Mononuclear cell (primary cell): ENCODE measurements around the gene MOB1A. TPM values are rescaled to one million over a fixed set of nuclear protein-coding genes. Genes with fewer than 3 reads are reported as not detected.
A peak's percentile ranks its signal among the peaks of the same experiment; 100 is the strongest.
"Not testable (repeated sequence)": the region's sequence is repeated elsewhere in the genome, so short reads cannot be mapped to it uniquely, and the experiment has no call there.

ENCODE experiments used
- H3K27me3 ChIP-seq: 2 replicates; pipeline ENCODE4 v1.6.0; 2011; ENCODE audit warnings: low read length, control low read depth; ENCODE audit not compliant: insufficient read depth
- H3K4me1 ChIP-seq: 2 replicates; pipeline ENCODE4 v1.5.1; 2011; ENCODE audit warnings: mild to moderate bottlenecking, low read length, control low read depth; ENCODE audit not compliant: insufficient read depth
- H3K4me3 ChIP-seq: 2 replicates; pipeline ENCODE4 v1.5.1; 2011; ENCODE audit warnings: mild to moderate bottlenecking, low read length, moderate library complexity
- H3K9me3 ChIP-seq: 2 replicates; pipeline ENCODE4 v1.5.1; 2011; ENCODE audit warnings: low read depth, mild to moderate bottlenecking, control low read depth, low read length
- total RNA-seq: library from RNA; depleted of rRNA; stranded (reverse); fragments of >200 nt; gene quantifications from one replicate; pipeline ENCODE4 v1.2.3, GENCODE V29; 2012

Gene MOB1A
- total RNA-seq, 1 donor: 286 TPM

GRCh38 chr2:74205596-74205995, 26.9 kb upstream of the MOB1A start:
- Histone ChIP-seq H3K4me3 (no peak overlapping the region), H3K9me3 (no peaks in the 10 kb centered on the region), H3K27me3 (no peaks in the 10 kb centered on the region), H3K4me1 (peaks cover 41% of the 10 kb centered on the region)

GRCh38 chr2:74205113-74205512, 26.4 kb upstream of the MOB1A start:
- H3K4me3 ChIP-seq: no peak overlapping the region

GRCh38 chr2:74204436-74204835, 25.8 kb upstream of the MOB1A start:
- Histone ChIP-seq H3K9me3 (no peaks in the 10 kb centered on the region), H3K4me3 (no peak overlapping the region), H3K4me1 (peaks cover 52% of the 10 kb centered on the region), H3K27me3 (no peaks in the 10 kb centered on the region)

More at GRCh38 chr2:74205113-74205512, 26.4 kb upstream of the MOB1A start:
- Histone ChIP-seq H3K9me3 (no peaks in the 10 kb centered on the region), H3K4me1 (peaks cover 45% of the 10 kb centered on the region), H3K27me3 (no peaks in the 10 kb centered on the region)

GRCh38 chr2:74201596-74201995, 22.9 kb upstream of the MOB1A start:
- no peak overlapping the region for H3K4me3 ChIP-seq
- no peaks in the 10 kb centered on the region for H3K27me3 ChIP-seq
- peaks cover 51% of the 10 kb centered on the region for H3K4me1 ChIP-seq
- H3K9me3 ChIP-seq: no peaks in the 10 kb centered on the region

GRCh38 chr2:74201196-74201595, 22.5 kb upstream of the MOB1A start:
- no peak overlapping the region for H3K4me3 ChIP-seq
- H3K4me1 ChIP-seq: peaks cover 47% of the 10 kb centered on the region
- H3K27me3 ChIP-seq: no peaks in the 10 kb centered on the region
- no peaks in the 10 kb centered on the region for H3K9me3 ChIP-seq

- H3K4me3 ChIP-seq: peak overlapping the region; percentile 53
Observed at GRCh38 chr2:74199871-74200305, 21.2 kb upstream of the MOB1A start.

GRCh38 chr2:74199275-74199701, 20.6 kb upstream of the MOB1A start:
- Histone ChIP-seq H3K4me3 (peak overlapping the region; percentile 53), H3K27me3 (no peaks in the 10 kb centered on the region)

More at GRCh38 chr2:74199871-74200305, 21.2 kb upstream of the MOB1A start:
- Histone ChIP-seq H3K9me3 (no peaks in the 10 kb centered on the region), H3K4me1 (peaks cover 34% of the 10 kb centered on the region), H3K27me3 (no peaks in the 10 kb centered on the region)

GRCh38 chr2:74198461-74199274, 20.0 kb upstream of the MOB1A start, which contains the start of gene MTHFD2:
Gene MTHFD2, plus strand, starts transcription at chr2:74198615. Its CDS starts 27 bp downstream, at chr2:74198642.
- H3K4me3 ChIP-seq: peak within 1 kb of the TSS; percentile 53
- H3K9me3 ChIP-seq: no peaks in the 10 kb centered on the region
- H3K27me3 ChIP-seq: no peaks in the 10 kb centered on the region
- H3K4me1 ChIP-seq: peaks cover 32% of the 10 kb centered on the region

More at GRCh38 chr2:74199275-74199701, 20.6 kb upstream of the MOB1A start:
- Histone ChIP-seq H3K9me3 (no peaks in the 10 kb centered on the region), H3K4me1 (peaks cover 32% of the 10 kb centered on the region)

- Histone ChIP-seq H3K4me1 (peaks cover 32% of the 10 kb centered on the region), H3K9me3 (no peaks in the 10 kb centered on the region), H3K27me3 (no peaks in the 10 kb centered on the region), H3K4me3 (peak overlapping the region; percentile 53)
Observed at GRCh38 chr2:74198023-74198460, 19.4 kb upstream of the MOB1A start.

GRCh38 chr2:74197049-74197448, 18.4 kb upstream of the MOB1A start:
- peaks cover 32% of the 10 kb centered on the region for H3K4me1 ChIP-seq
- no peaks in the 10 kb centered on the region for H3K9me3 ChIP-seq
- no peak overlapping the region for H3K4me3 ChIP-seq
- H3K27me3 ChIP-seq: no peaks in the 10 kb centered on the region

- Histone ChIP-seq H3K27me3 (no peaks in the 10 kb centered on the region), H3K4me3 (no peak overlapping the region), H3K4me1 (peaks cover 13% of the 10 kb centered on the region)
Observed at GRCh38 chr2:74194799-74195198, 16.1 kb upstream of the MOB1A start.

GRCh38 chr2:74191596-74192380, 13.1 kb upstream of the MOB1A start:
- Histone ChIP-seq H3K27me3 (no peaks in the 10 kb centered on the region), H3K4me1 (peaks cover 4% of the 10 kb centered on the region), H3K4me3 (no peak overlapping the region), H3K9me3 (no peaks in the 10 kb centered on the region)

More at GRCh38 chr2:74194799-74195198, 16.1 kb upstream of the MOB1A start:
- H3K9me3 ChIP-seq: no peaks in the 10 kb centered on the region

GRCh38 chr2:74188696-74189095, 10.0 kb upstream of the MOB1A start:
- peaks cover 30% of the 10 kb centered on the region for H3K4me1 ChIP-seq
- no peaks in the 10 kb centered on the region for H3K9me3 ChIP-seq
- H3K27me3 ChIP-seq: no peaks in the 10 kb centered on the region
- no peak overlapping the region for H3K4me3 ChIP-seq

- Histone ChIP-seq H3K27me3 (no peaks in the 10 kb centered on the region), H3K9me3 (no peaks in the 10 kb centered on the region), H3K4me1 (peaks cover 36% of the 10 kb centered on the region), H3K4me3 (no peak overlapping the region)
Observed at GRCh38 chr2:74188018-74188601, 9.4 kb upstream of the MOB1A start.

GRCh38 chr2:74186706-74187105, 8.0 kb upstream of the MOB1A start:
- H3K4me3 ChIP-seq, H3K27me3 ChIP-seq, H3K9me3 ChIP-seq: not testable (repeated sequence)
- peaks cover 47% of the 10 kb centered on the region for H3K4me1 ChIP-seq
